Thymus (tissue), 11 donors: Measurements from ENCODE around the gene ACAP1. TPM values are rescaled to one million over a fixed set of nuclear protein-coding genes. Genes with fewer than 3 reads are reported as not detected.
"Not testable (repeated sequence)": the region's sequence is repeated elsewhere in the genome, so short reads cannot be mapped to it uniquely, and the experiment has no call there.

Experiments
- DNase-seq, 9 donors: peaks; one replicate each; pipeline ENCODE4 v3.0.0-alpha.2; 2013; ENCODE audit warnings: low spot score in 9 of 9, low read depth in 6 of 9, missing footprints in 1 of 9
- H3K27ac ChIP-seq, 2 donors: one replicate each; pipeline ENCODE4 v1.5.1; 2013; ENCODE audit warnings: control low read depth in 1 of 2, low read depth in 1 of 2, low read length in 1 of 2, mild to moderate bottlenecking in 1 of 2, moderate library complexity in 1 of 2
- H3K27me3 ChIP-seq, 2 donors: one replicate each; pipeline ENCODE4 v1.5.1; 2013; ENCODE audit warnings: low read length in 1 of 2; ENCODE audit not compliant: control insufficient read depth in 2 of 2, insufficient read depth in 1 of 2
- H3K36me3 ChIP-seq, 2 donors: one replicate each; pipeline ENCODE4 v1.5.1; 2013; ENCODE audit warnings: low read length in 1 of 2, mild to moderate bottlenecking in 1 of 2, moderate library complexity in 1 of 2; ENCODE audit not compliant: control insufficient read depth in 2 of 2, insufficient read depth in 2 of 2
- H3K4me1 ChIP-seq, 2 donors: one replicate each; pipeline ENCODE4 v1.5.1; 2013; ENCODE audit warnings: low read length in 2 of 2; ENCODE audit not compliant: control insufficient read depth in 2 of 2, insufficient read depth in 2 of 2
- H3K4me3 ChIP-seq, 2 donors: one replicate each; pipeline ENCODE4 v1.5.1; 2013; ENCODE audit warnings: low read length in 2 of 2, control low read depth in 1 of 2, mild to moderate bottlenecking in 1 of 2
- H3K9me3 ChIP-seq, 2 donors: one replicate each; pipeline ENCODE4 v1.5.1; 2013; ENCODE audit warnings: low read length in 1 of 2, mild to moderate bottlenecking in 1 of 2; ENCODE audit not compliant: control insufficient read depth in 2 of 2, insufficient read depth in 1 of 2
- WGBS: extraction: QIAGEN DNeasy Blood & Tissue Kit; methylation state at CpG from one replicate; pipeline ENCODE4 v1.1.7; 2013; 5-methylcytosine and 5-hydroxymethylcytosine counted together
- polyA plus RNA-seq: library from polyadenylated mRNA; stranded (reverse); fragments of 200-250 nt; gene quantifications from one replicate; pipeline ENCODE4 v1.2.3, GENCODE V29; 2013
- total RNA-seq: library from RNA; stranded (reverse); fragments of 120-200 nt; gene quantifications from one replicate; pipeline ENCODE4 v1.2.4, GENCODE V29; 2013
- donor health status: healthy.

Gene ACAP1
- total and polyA plus RNA-seq, 2 donors: 167 to 364 TPM

- peaks cover 0 to 11% of the 10 kb centered on the region in 2 donors for H3K27me3 ChIP-seq
- H3K9me3 ChIP-seq: no peaks in the 10 kb centered on the region
- peak; percentile 60 to 92 (median 79) for DNase-seq
- peaks cover 0 to 8% of the 10 kb centered on the region in 2 donors for H3K36me3 ChIP-seq
- H3K4me1 ChIP-seq: peaks cover 11 to 23% of the 10 kb centered on the region in 2 donors
- 14% methylated on average over 12 of the region's 12 CpGs for WGBS
- H3K27ac ChIP-seq: no peak overlapping the region
- H3K4me3 ChIP-seq: no peak overlapping the region
Measured at GRCh38 chr17:7356072-7356549, 19.8 kb downstream of the ACAP1 start.

GRCh38 chr17:7356756-7357155, 20.4 kb downstream of the ACAP1 start:
- H3K4me3 ChIP-seq: no peak overlapping the region
- no peak for DNase-seq
- 90% methylated on average over 8 of the region's 8 CpGs for WGBS
- H3K4me1 ChIP-seq: peaks cover 5 to 20% of the 10 kb centered on the region in 2 donors
- no peak overlapping the region for H3K27ac ChIP-seq
- peaks cover 0 to 11% of the 10 kb centered on the region in 2 donors for H3K27me3 ChIP-seq
- H3K36me3 ChIP-seq: peaks cover 0 to 5% of the 10 kb centered on the region in 2 donors
- no peaks in the 10 kb centered on the region for H3K9me3 ChIP-seq

GRCh38 chr17:7357381-7357780, 21.1 kb downstream of the ACAP1 start:
- H3K4me3 ChIP-seq: no peak overlapping the region
- no peak for DNase-seq
- H3K36me3 ChIP-seq: peaks cover 0 to 5% of the 10 kb centered on the region in 2 donors
- 97% methylated on average over 2 of the region's 2 CpGs for WGBS
- no peaks in the 10 kb centered on the region for H3K9me3 ChIP-seq
- H3K27me3 ChIP-seq: peaks cover 0 to 14% of the 10 kb centered on the region in 2 donors
- H3K4me1 ChIP-seq: peaks cover 3 to 15% of the 10 kb centered on the region in 2 donors
- H3K27ac ChIP-seq: no peak overlapping the region

GRCh38 chr17:7361906-7362305, 25.6 kb downstream of the ACAP1 start:
- H3K9me3 ChIP-seq: no peaks in the 10 kb centered on the region
- DNase-seq: no peak
- no peaks in the 10 kb centered on the region for H3K36me3 ChIP-seq
- H3K4me3 ChIP-seq: no peak overlapping the region
- WGBS: 85% methylated on average over 3 of the region's 3 CpGs
- H3K27me3 ChIP-seq: peaks cover 0 to 6% of the 10 kb centered on the region in 2 donors
- H3K27ac ChIP-seq: no peak overlapping the region
- no peaks in the 10 kb centered on the region for H3K4me1 ChIP-seq

GRCh38 chr17:7363311-7363710, 27.0 kb downstream of the ACAP1 start:
- 98% methylated on average over 6 of the region's 6 CpGs for WGBS
- H3K27ac ChIP-seq: no peak overlapping the region
- H3K4me3 ChIP-seq: no peak overlapping the region

GRCh38 chr17:7365963-7366362, 29.6 kb downstream of the ACAP1 start:
- H3K4me1 ChIP-seq: not testable (repeated sequence)
- 96% methylated on average over 6 of the region's 7 CpGs for WGBS

More at GRCh38 chr17:7363311-7363710, 27.0 kb downstream of the ACAP1 start:
- Histone ChIP-seq H3K27me3 (peaks cover 0 to 12% of the 10 kb centered on the region in 2 donors), H3K4me1 (no peaks in the 10 kb centered on the region), H3K9me3 (no peaks in the 10 kb centered on the region), H3K36me3 (no peaks in the 10 kb centered on the region)
- DNase-seq: no peak

GRCh38 chr17:7367083-7367482, 30.8 kb downstream of the ACAP1 start:
- no peak for DNase-seq
- Histone ChIP-seq H3K4me1 (no peaks in the 10 kb centered on the region), H3K36me3 (no peaks in the 10 kb centered on the region), H3K9me3 (no peaks in the 10 kb centered on the region), H3K4me3 (no peak overlapping the region), H3K27me3 (peaks cover 0 to 26% of the 10 kb centered on the region in 2 donors), H3K27ac (no peak overlapping the region)
- WGBS: 94% methylated on average over 8 of the region's 8 CpGs

More at GRCh38 chr17:7365963-7366362, 29.6 kb downstream of the ACAP1 start:
- H3K4me3 ChIP-seq, H3K27ac ChIP-seq, H3K9me3 ChIP-seq, H3K36me3 ChIP-seq, DNase-seq: not testable (repeated sequence)
- peaks cover 0 to 28% of the 10 kb centered on the region in 2 donors for H3K27me3 ChIP-seq

GRCh38 chr17:7367918-7368598, 31.7 kb downstream of the ACAP1 start:
- H3K4me3 ChIP-seq: no peak overlapping the region
- no peak overlapping the region for H3K27ac ChIP-seq
- no peaks in the 10 kb centered on the region for H3K9me3 ChIP-seq
- no peaks in the 10 kb centered on the region for H3K4me1 ChIP-seq
- DNase-seq: no peak
- H3K36me3 ChIP-seq: no peaks in the 10 kb centered on the region
- peaks cover 0 to 24% of the 10 kb centered on the region in 2 donors for H3K27me3 ChIP-seq
- WGBS: 89% methylated on average over 13 of the region's 13 CpGs

- 94% methylated on average over 5 of the region's 5 CpGs for WGBS
- not testable (repeated sequence) for H3K4me1 ChIP-seq, H3K27ac ChIP-seq, DNase-seq, H3K4me3 ChIP-seq, H3K9me3 ChIP-seq, H3K36me3 ChIP-seq
- H3K27me3 ChIP-seq: peaks cover 0 to 24% of the 10 kb centered on the region in 2 donors
Measured at GRCh38 chr17:7368599-7368994, 32.3 kb downstream of the ACAP1 start.
